ENCODE measurements around the gene ARHGEF37. TPM values are rescaled to one million over a fixed set of nuclear protein-coding genes. Genes with fewer than 3 reads are reported as not detected.
A peak's percentile ranks its signal among the peaks of the same experiment; 100 is the strongest.

Gene ARHGEF37
- total RNA-seq, 1 experiment from 2014 or later: 16.1 TPM

DNA sequence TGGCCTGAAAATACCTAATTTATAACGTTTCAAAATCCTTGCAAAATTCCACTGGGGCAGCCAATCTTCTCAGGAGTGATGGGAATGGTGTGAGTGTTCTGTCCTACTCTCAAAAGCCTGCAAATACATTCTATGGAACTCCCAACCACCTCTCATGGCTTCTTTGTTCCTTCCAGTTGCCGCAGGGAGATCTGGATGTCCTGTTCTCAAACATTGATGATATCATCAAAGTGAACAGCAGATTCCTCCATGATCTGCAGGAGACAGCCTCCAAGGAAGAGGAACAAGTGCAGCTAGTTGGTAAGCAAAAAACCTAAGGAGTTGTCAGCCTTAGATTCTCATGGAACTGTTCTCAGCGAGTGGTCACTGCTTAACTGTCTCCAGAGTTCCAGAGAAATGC, 19.6 kb downstream of the ARHGEF37 start:
- Mint-ChIP-seq H3K27me3 (ENCODE audit: unreplicated experiment) (no peaks in the 10 kb centered on the region), H3K36me3 (ENCODE audit: insufficient read depth, unreplicated experiment) (peaks cover 12% of the 10 kb centered on the region), H3K9me3 (ENCODE audit: low read depth, unreplicated experiment) (no peaks in the 10 kb centered on the region), H3K4me1 (ENCODE audit: low read depth, unreplicated experiment) (peaks cover 22% of the 10 kb centered on the region), H3K27ac (ENCODE audit: unreplicated experiment) (no peak overlapping the region), H3K4me3 (ENCODE audit: low read depth, unreplicated experiment) (no peak overlapping the region)
- CTCF ChIA-PET: interaction anchor here (0.6 to 1.3 kb wide), 2 partner anchors 10 to 773 kb away, joined by 3 to 4 read pairs; no protein-coding TSS in a partner anchor
- DNase-seq: no peak
- TF ChIP-seq CTCF (IDR thresholded peaks at IDR 0.05; ENCODE audit: unreplicated experiment): no peak
- BruUV-seq (replicated peaks): no TSS peak
- intact Hi-C loops (cut with micrococcal nuclease; ENCODE audit: unreplicated experiment): no loop called here

- no peaks in the 10 kb centered on the region for H3K27me3 Mint-ChIP-seq (ENCODE audit: unreplicated experiment)
- H3K36me3 Mint-ChIP-seq (ENCODE audit: insufficient read depth, unreplicated experiment): peaks cover 19% of the 10 kb centered on the region
- no TSS peak for BruUV-seq (replicated peaks)
- H3K27ac Mint-ChIP-seq (ENCODE audit: unreplicated experiment): peak overlapping the region; percentile 64
- DNase-seq: no peak
- H3K4me1 Mint-ChIP-seq (ENCODE audit: low read depth, unreplicated experiment): peaks cover 41% of the 10 kb centered on the region
- no peak for TF ChIP-seq CTCF (IDR thresholded peaks at IDR 0.05; ENCODE audit: unreplicated experiment)
- CTCF ChIA-PET: no interaction called here
- intact Hi-C loops (cut with micrococcal nuclease; ENCODE audit: unreplicated experiment): no loop called here
- peak overlapping the region; percentile 20 for H3K4me3 Mint-ChIP-seq (ENCODE audit: low read depth, unreplicated experiment)
- no peaks in the 10 kb centered on the region for H3K9me3 Mint-ChIP-seq (ENCODE audit: low read depth, unreplicated experiment)
These were observed 21.9 kb downstream of the ARHGEF37 start for GRCh38 chr5:149603210-149603609.

- BruUV-seq (replicated peaks): no TSS peak
- no peak for DNase-seq
- Mint-ChIP-seq H3K4me1 (ENCODE audit: low read depth, unreplicated experiment) (peaks cover 41% of the 10 kb centered on the region), H3K4me3 (ENCODE audit: low read depth, unreplicated experiment) (peak overlapping the region; percentile 20), H3K27me3 (ENCODE audit: unreplicated experiment) (no peaks in the 10 kb centered on the region), H3K9me3 (ENCODE audit: low read depth, unreplicated experiment) (no peaks in the 10 kb centered on the region), H3K36me3 (ENCODE audit: insufficient read depth, unreplicated experiment) (peaks cover 19% of the 10 kb centered on the region), H3K27ac (ENCODE audit: unreplicated experiment) (peak overlapping the region; percentile 64)
- CTCF ChIA-PET: interaction anchor here (0.6 kb wide), 1 partner anchor 158 kb away, joined by 3 read pairs; no protein-coding TSS in a partner anchor
- intact Hi-C loops (cut with micrococcal nuclease; ENCODE audit: unreplicated experiment): no loop called here
- no peak for TF ChIP-seq CTCF (IDR thresholded peaks at IDR 0.05; ENCODE audit: unreplicated experiment)
These were observed 22.6 kb downstream of the ARHGEF37 start for GRCh38 chr5:149603920-149604319.

DNA sequence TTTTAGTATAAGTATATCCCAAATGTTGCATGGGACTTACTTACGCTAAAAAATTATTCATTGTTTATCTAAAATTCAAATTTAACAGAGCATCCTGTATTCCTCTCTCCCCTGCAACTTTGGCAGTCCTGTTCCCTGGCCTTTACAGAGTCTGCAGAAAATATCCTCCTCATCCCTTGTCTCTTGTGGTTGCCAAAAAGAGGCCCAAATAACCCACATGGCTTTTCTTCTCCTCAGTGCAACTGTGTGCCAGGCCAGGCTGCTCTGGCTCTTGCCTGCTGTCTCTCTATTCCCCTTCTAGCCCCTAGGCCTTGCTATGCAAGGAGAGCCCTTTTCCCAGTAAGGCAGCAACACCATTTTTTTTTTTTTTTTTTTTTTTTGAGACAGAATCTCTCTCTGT, 23.0 kb downstream of the ARHGEF37 start:
- H3K9me3 Mint-ChIP-seq (ENCODE audit: low read depth, unreplicated experiment): no peaks in the 10 kb centered on the region
- no TSS peak for BruUV-seq (replicated peaks)
- DNase-seq: no peak
- CTCF ChIA-PET: interaction anchor here (0.6 to 0.7 kb wide), 2 partner anchors 33 to 158 kb away, joined by 3 to 6 read pairs; no protein-coding TSS in a partner anchor
- intact Hi-C loops (cut with micrococcal nuclease; ENCODE audit: unreplicated experiment): no loop called here
- peak overlapping the region; percentile 19 for H3K27ac Mint-ChIP-seq (ENCODE audit: unreplicated experiment)
- no peaks in the 10 kb centered on the region for H3K27me3 Mint-ChIP-seq (ENCODE audit: unreplicated experiment)
- peaks cover 19% of the 10 kb centered on the region for H3K36me3 Mint-ChIP-seq (ENCODE audit: insufficient read depth, unreplicated experiment)
- TF ChIP-seq CTCF (IDR thresholded peaks at IDR 0.05; ENCODE audit: unreplicated experiment): no peak
- H3K4me1 Mint-ChIP-seq (ENCODE audit: low read depth, unreplicated experiment): peaks cover 41% of the 10 kb centered on the region
- peak overlapping the region; percentile 20 for H3K4me3 Mint-ChIP-seq (ENCODE audit: low read depth, unreplicated experiment)

All from Calu3 (cell line).